OCI-LY7 (cell line): ENCODE data around the gene IGFBP2. TPM values are rescaled to one million over a fixed set of nuclear protein-coding genes. Genes with fewer than 3 reads are reported as not detected.

Experiments
- BruUV-seq: library from RNA; stranded (reverse); fragments of 400-500 nt; replicated peaks from 2 replicates; lab custom pipeline; 2021; lab: Mats Ljungman, UMichigan
- CTCF ChIA-PET: fragments of 300-600 bp; sonication (Branson Sonifier 250); formaldehyde crosslinking; loops from one replicate; lab custom pipeline; 2022; ENCODE audit warnings: antibody characterized with exemption; ENCODE audit not compliant: unreplicated experiment; lab: Charles Lee
- POLR2A ChIA-PET: fragments of 300-600 bp; sonication (Branson Sonifier 250); formaldehyde crosslinking; loops from one replicate; lab custom pipeline; 2022; ENCODE audit warnings: antibody characterized with exemption; lab: Charles Lee
- DNase-seq: peaks from one replicate; pipeline ENCODE4 v3.0.0-alpha.2; 2015; ENCODE audit warnings: low spot score
- H2AFZ ChIP-seq: fragments of 200-600 bp; sonication (generic), shearing (Covaris generic); 2 replicates; pipeline ENCODE4 v1.6.1; 2014; ENCODE audit warnings: mild to moderate bottlenecking, antibody characterized with exemption, low read length, moderate library complexity
- H3K27ac ChIP-seq: fragments of 200-600 bp; sonication (generic); 2 replicates; pipeline ENCODE4 v1.5.1; 2014; ENCODE audit warnings: mixed run types, low read depth, mild to moderate bottlenecking, moderate library complexity, low read length, inconsistent platforms; ENCODE audit not compliant: poor library complexity, severe bottlenecking
- H3K36me3 ChIP-seq: fragments of 200-600 bp; sonication (generic); 2 replicates; pipeline ENCODE4 v1.6.1; 2014; ENCODE audit warnings: mild to moderate bottlenecking, antibody characterized with exemption, low read length, moderate library complexity, mixed read lengths; ENCODE audit not compliant: insufficient read depth
- H3K4me1 ChIP-seq: fragments of 200-600 bp; sonication (generic); 2 replicates; pipeline ENCODE4 v1.5.1; 2014; ENCODE audit warnings: mild to moderate bottlenecking, low read length; ENCODE audit not compliant: insufficient read depth, poor library complexity, severe bottlenecking
- H3K4me2 ChIP-seq: fragments of 200-600 bp; sonication (generic); 2 replicates; pipeline ENCODE4 v1.6.1; 2014; ENCODE audit warnings: mild to moderate bottlenecking, low read length
- H3K4me3 ChIP-seq: fragments of 200-600 bp; sonication (generic); 2 replicates; pipeline ENCODE4 v1.5.1; 2014; ENCODE audit warnings: mild to moderate bottlenecking, low read depth, low read length; ENCODE audit not compliant: poor library complexity, severe bottlenecking
- H3K79me2 ChIP-seq: fragments of 200-600 bp; sonication (generic); 2 replicates; pipeline ENCODE4 v1.6.1; 2016; ENCODE audit warnings: low read depth, mild to moderate bottlenecking, low read length, moderate library complexity, mixed read lengths; ENCODE audit not compliant: insufficient read depth
- H3K9me2 ChIP-seq: fragments of 200-600 bp; sonication (generic); 2 replicates; pipeline ENCODE4 v1.6.1; 2016; ENCODE audit warnings: mild to moderate bottlenecking, low read length, mixed read lengths; ENCODE audit not compliant: insufficient read depth
- H3K9me3 ChIP-seq: fragments of 200-600 bp; sonication (generic); 2 replicates; pipeline ENCODE4 v1.6.1; 2014; ENCODE audit warnings: mild to moderate bottlenecking, mixed run types, low read length, mixed read lengths
- H4K20me1 ChIP-seq: fragments of 200-600 bp; sonication (generic); 2 replicates; pipeline ENCODE4 v1.6.1; 2014; ENCODE audit warnings: mild to moderate bottlenecking, antibody characterized with exemption, low read length, moderate library complexity, mixed read lengths; ENCODE audit not compliant: insufficient read depth
- EZH2phosphoT487 ChIP-seq: fragments of 200-600 bp; sonication (generic); IDR thresholded peaks from 2 replicates; pipeline ENCODE4 v1.6.1; 2018; ENCODE audit warnings: low read depth, borderline replicate concordance, mild to moderate bottlenecking, mixed run types, antibody characterized with exemption, low read length, moderate library complexity, mixed read lengths
- intact Hi-C: fragments of 100-400 bp; cut with micrococcal nuclease; formaldehyde crosslinking; loops from one replicate; pipeline ENCODE4 v1.10.0; 2022; ENCODE audit not compliant: unreplicated experiment
- total RNA-seq, 2 experiments: library from RNA; depleted of rRNA in 1 of 2; stranded (reverse); fragments of >200 nt in 1 of 2; shearing (Covaris generic) in 1 of 2; gene quantifications; 2 replicates each; pipeline ENCODE4 v1.2.3, GENCODE V29; 2014 to 2022
- TF ChIP-seq, protein P1 (sequence below): fragments of 200-600 bp; sonication (generic); conservative IDR thresholded peaks from 2 replicates; pipeline ENCODE4 v1.5.1; 2014; ENCODE audit warnings: mild to moderate bottlenecking, antibody characterized with exemption, low read length, moderate library complexity, mixed read lengths

IGFBP2 gene
- total RNA-seq, 2 experiments from 2014 or later, result 0.66 TPM; not detected in 1

DNA sequence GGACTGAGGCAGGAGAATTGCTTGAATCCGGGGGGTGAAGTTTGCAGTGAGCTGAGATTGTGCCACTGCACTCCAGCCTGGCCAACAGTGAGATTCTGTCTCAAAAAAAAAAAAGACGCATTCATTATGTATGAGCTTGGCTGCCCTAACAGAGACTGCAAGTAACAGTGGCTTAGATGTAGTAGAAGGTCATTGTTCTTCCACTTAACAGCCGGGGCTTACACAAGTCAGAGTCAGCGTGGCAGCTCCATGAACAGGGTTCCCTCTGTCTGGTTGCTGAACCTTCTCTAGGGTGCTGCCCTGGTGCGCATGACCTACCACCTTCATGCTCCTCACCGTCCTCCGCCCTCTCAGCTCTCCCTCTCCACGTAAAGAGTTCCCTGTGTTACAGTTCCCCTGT lies 49.1 kb upstream of the IGFBP2 start:
- no peak overlapping the region for H3K4me2 ChIP-seq
- H3K4me1 ChIP-seq, result no peaks in the 10 kb centered on the region
- H3K79me2 ChIP-seq, result no peaks in the 10 kb centered on the region
- no peaks in the 10 kb centered on the region for H3K9me2 ChIP-seq
- CTCF ChIA-PET, result no interaction called here
- H3K36me3 ChIP-seq, result no peaks in the 10 kb centered on the region
- no TSS peak for BruUV-seq
- H3K9me3 ChIP-seq, result no peaks in the 10 kb centered on the region
- no peak overlapping the region for H2AFZ ChIP-seq
- no peak for DNase-seq
- no peak for TF ChIP-seq EZH2phosphoT487
- TF ChIP-seq, protein P1, sequence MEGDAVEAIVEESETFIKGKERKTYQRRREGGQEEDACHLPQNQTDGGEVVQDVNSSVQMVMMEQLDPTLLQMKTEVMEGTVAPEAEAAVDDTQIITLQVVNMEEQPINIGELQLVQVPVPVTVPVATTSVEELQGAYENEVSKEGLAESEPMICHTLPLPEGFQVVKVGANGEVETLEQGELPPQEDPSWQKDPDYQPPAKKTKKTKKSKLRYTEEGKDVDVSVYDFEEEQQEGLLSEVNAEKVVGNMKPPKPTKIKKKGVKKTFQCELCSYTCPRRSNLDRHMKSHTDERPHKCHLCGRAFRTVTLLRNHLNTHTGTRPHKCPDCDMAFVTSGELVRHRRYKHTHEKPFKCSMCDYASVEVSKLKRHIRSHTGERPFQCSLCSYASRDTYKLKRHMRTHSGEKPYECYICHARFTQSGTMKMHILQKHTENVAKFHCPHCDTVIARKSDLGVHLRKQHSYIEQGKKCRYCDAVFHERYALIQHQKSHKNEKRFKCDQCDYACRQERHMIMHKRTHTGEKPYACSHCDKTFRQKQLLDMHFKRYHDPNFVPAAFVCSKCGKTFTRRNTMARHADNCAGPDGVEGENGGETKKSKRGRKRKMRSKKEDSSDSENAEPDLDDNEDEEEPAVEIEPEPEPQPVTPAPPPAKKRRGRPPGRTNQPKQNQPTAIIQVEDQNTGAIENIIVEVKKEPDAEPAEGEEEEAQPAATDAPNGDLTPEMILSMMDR, result no peak
- H3K27ac ChIP-seq, result no peak overlapping the region
- H4K20me1 ChIP-seq, result no peaks in the 10 kb centered on the region
- intact Hi-C loops, result no loop called here
- POLR2A ChIA-PET, result interaction anchor here (0.8 to 1.5 kb wide), 2 partner anchors 9 to 53 kb away, joined by 3 read pairs; no protein-coding TSS in a partner anchor
- no peak overlapping the region for H3K4me3 ChIP-seq

DNA sequence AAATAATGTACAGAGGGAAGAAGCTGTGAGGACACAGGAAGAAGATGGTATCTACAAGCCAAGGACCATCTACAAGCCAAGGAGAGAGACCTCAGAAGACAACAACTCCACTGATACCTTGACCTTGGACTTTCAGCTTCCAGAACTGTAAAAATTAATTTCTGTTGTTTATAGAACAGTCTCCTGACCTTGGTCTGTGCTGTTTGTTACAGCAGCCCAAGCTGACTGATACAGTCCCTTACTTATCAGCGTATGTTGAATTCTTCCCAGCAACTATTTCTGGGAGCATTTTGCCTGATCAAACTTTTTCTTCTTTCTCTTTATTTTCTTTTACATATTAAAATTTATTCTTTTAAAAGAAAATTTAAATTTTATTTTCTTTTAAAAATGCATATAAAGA lies 47.8 kb upstream of the IGFBP2 start:
- intact Hi-C loops, result no loop called here
- H3K36me3 ChIP-seq, result no peaks in the 10 kb centered on the region
- POLR2A ChIA-PET, result no interaction called here
- H3K4me3 ChIP-seq, result no peak overlapping the region
- no peak for TF ChIP-seq EZH2phosphoT487
- TF ChIP-seq, protein P1, result no peak
- H3K4me1 ChIP-seq, result no peaks in the 10 kb centered on the region
- H2AFZ ChIP-seq, result no peak overlapping the region
- no TSS peak for BruUV-seq
- H3K9me2 ChIP-seq, result no peaks in the 10 kb centered on the region
- no peak for DNase-seq
- no peaks in the 10 kb centered on the region for H3K9me3 ChIP-seq
- H3K4me2 ChIP-seq, result no peak overlapping the region
- H4K20me1 ChIP-seq, result no peaks in the 10 kb centered on the region
- H3K27ac ChIP-seq, result no peak overlapping the region
- H3K79me2 ChIP-seq, result no peaks in the 10 kb centered on the region
- CTCF ChIA-PET, result no interaction called here

DNA sequence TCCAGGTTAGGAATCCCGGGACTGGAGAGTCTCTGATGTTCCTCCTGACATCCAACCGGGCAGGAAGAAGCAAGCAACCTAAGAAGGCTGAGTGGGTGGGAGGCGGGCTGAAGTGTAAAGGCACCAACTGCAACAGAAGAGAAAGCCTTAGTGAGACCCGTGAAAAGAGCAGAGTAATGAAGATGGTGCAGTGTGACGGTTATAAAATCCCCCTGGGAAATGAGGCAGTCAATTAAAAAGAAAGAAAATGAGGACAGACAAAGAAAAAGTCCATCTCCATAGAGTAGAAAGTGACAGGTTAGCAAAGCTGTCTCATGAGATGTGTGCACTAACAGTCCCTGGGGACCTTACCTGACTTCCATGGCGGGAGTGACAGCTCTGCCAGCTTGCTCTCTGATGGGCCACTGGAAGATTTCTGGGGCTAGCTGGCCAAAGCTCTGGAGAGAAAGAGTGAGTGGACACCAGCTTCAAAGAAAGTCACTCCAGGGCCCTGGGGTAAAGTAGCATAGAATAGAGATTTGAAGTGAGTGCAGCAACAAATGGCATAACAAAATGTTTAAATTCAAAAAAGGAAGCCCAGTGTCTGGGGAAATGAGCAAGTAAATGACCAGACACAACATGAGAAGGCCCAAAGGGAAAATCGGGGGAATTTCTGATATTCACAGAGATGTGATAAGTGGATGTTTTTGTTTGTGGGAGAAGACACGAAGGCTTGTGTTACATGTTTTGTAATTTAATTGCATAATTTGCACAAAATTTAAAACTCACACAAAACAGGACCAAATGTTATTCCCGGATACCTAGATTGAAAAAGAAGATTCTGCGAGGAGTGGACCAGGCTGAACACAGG lies 44.1 kb upstream of the IGFBP2 start:
- Histone ChIP-seq H3K4me1 (no peaks in the 10 kb centered on the region), H3K9me2 (no peaks in the 10 kb centered on the region), H3K4me2 (no peak overlapping the region), H3K27ac (no peak overlapping the region), H3K79me2 (no peaks in the 10 kb centered on the region), H3K4me3 (no peak overlapping the region), H3K36me3 (no peaks in the 10 kb centered on the region), H2AFZ (no peak overlapping the region), H3K9me3 (no peaks in the 10 kb centered on the region), H4K20me1 (no peaks in the 10 kb centered on the region)
- CTCF ChIA-PET, result no interaction called here
- no TSS peak for BruUV-seq
- TF ChIP-seq, protein P1, result no peak
- no peak for TF ChIP-seq EZH2phosphoT487
- POLR2A ChIA-PET, result interaction anchor here (0.6 kb wide), 1 partner anchor 31 kb away, joined by 3 read pairs; no protein-coding TSS in a partner anchor
- no peak for DNase-seq
- intact Hi-C loops, result no loop called here
